ENCODE measurements around the gene PIAS4. TPM values are rescaled to one million over a fixed set of nuclear protein-coding genes. Genes with fewer than 3 reads are reported as not detected.

PIAS4 gene
- total RNA-seq, 1 donor from 2014 or later: 34.4 TPM

Other genes with a start within 250 kb of the PIAS4 start
- 40.5 and 42.3 TPM in 2 replicates for gene APBA3, start 246.0 kb upstream of the PIAS4 start, total RNA-seq
- 100 and 105 TPM in 2 replicates for gene MRPL54, start 245.1 kb upstream of the PIAS4 start, total RNA-seq
- gene RAX2, start 235.5 kb upstream of the PIAS4 start, total RNA-seq: not detected in 2 replicates
- 16.4 and 18.8 TPM in 2 replicates for gene MATK, start 221.4 kb upstream of the PIAS4 start, total RNA-seq
- gene ZFR2, start 138.7 kb upstream of the PIAS4 start, total RNA-seq: 0.25 and 0.30 TPM in 2 replicates
- gene ATCAY, start 127.1 kb upstream of the PIAS4 start, total RNA-seq: not detected in 2 replicates
- not detected in 2 replicates for gene NMRK2, start 74.7 kb upstream of the PIAS4 start, total RNA-seq
- 34.3 and 35.2 TPM in 2 replicates for gene DAPK3, start 36.6 kb upstream of the PIAS4 start, total RNA-seq
- gene EEF2, start 22.3 kb upstream of the PIAS4 start, total RNA-seq: 1,722 and 1,742 TPM in 2 replicates
- 38.3 and 41.6 TPM in 2 replicates for gene ZBTB7A, start 59.2 kb downstream of the PIAS4 start, total RNA-seq
- gene MAP2K2, start 116.4 kb downstream of the PIAS4 start, total RNA-seq: 135 and 138 TPM in 2 replicates
- gene CREB3L3, start 145.9 kb downstream of the PIAS4 start, total RNA-seq: 0.84 and 1.3 TPM in 2 replicates
- 34.4 and 35.6 TPM in 2 replicates for gene SIRT6, start 174.8 kb downstream of the PIAS4 start, total RNA-seq
- gene ANKRD24, start 175.0 kb downstream of the PIAS4 start, total RNA-seq: 0.43 and 0.52 TPM in 2 replicates
- gene EBI3, start 221.8 kb downstream of the PIAS4 start, total RNA-seq: 2.6 and 2.8 TPM in 2 replicates
- gene YJU2, start 239.3 kb downstream of the PIAS4 start, total RNA-seq: 24.2 and 27.1 TPM in 2 replicates